GM23338 (cell line): ENCODE data around the gene GTF2A2. TPM values are rescaled to one million over a fixed set of nuclear protein-coding genes. Genes with fewer than 3 reads are reported as not detected.
A peak's percentile ranks its signal among the peaks of the same experiment; 100 is the strongest.

Experiments
- ATAC-seq: fragments of 200-7000 bp; cut with Tn5 transposase; 3 replicates; pipeline ENCODE4 v1.9.1; 2020
- DNase-seq: peaks from one replicate; pipeline ENCODE4 v3.0.0-alpha.2; 2015; ENCODE audit warnings: low spot score
- H2AFZ ChIP-seq: fragments of 200-600 bp; sonication (generic); 2 replicates; pipeline ENCODE4 v1.8.0; 2016; ENCODE audit warnings: antibody characterized with exemption, mild to moderate bottlenecking, moderate library complexity
- H3F3A ChIP-seq: fragments of 200-600 bp; sonication (generic); replicated peaks from 2 replicates; pipeline ENCODE4 v1.8.0; 2017; ENCODE audit warnings: antibody characterized with exemption, mixed run types, low read depth
- H3K27ac ChIP-seq: fragments of 200-600 bp; sonication (generic); 2 replicates; pipeline ENCODE4 v1.6.1; 2016; ENCODE audit warnings: low read depth
- H3K27me3 ChIP-seq: fragments of 200-600 bp; sonication (generic); 2 replicates; pipeline ENCODE4 v1.8.0; 2016; ENCODE audit warnings: mild to moderate bottlenecking, mixed run types, moderate library complexity; ENCODE audit not compliant: insufficient read depth
- H3K36me3 ChIP-seq: fragments of 200-600 bp; sonication (generic); 2 replicates; pipeline ENCODE4 v1.8.0; 2016; ENCODE audit warnings: mild to moderate bottlenecking; ENCODE audit not compliant: insufficient read depth
- H3K4me1 ChIP-seq: fragments of 200-600 bp; sonication (generic); 2 replicates; pipeline ENCODE4 v1.8.0; 2016; ENCODE audit warnings: mild to moderate bottlenecking, moderate library complexity; ENCODE audit not compliant: insufficient read depth
- H3K4me2 ChIP-seq: fragments of 200-600 bp; sonication (generic); 2 replicates; pipeline ENCODE4 v1.7.1; 2017; ENCODE audit warnings: mixed run types
- H3K4me3 ChIP-seq: fragments of 200-600 bp; sonication (generic); 2 replicates; pipeline ENCODE4 v1.6.1; 2016; ENCODE audit warnings: mixed run types
- H3K79me2 ChIP-seq: fragments of 200-600 bp; sonication (generic); replicated peaks from 2 replicates; pipeline ENCODE4 v1.8.0; 2017; ENCODE audit warnings: mild to moderate bottlenecking; ENCODE audit not compliant: insufficient read depth
- H3K9me2 ChIP-seq: fragments of 200-600 bp; sonication (generic); 2 replicates; pipeline ENCODE4 v1.8.0; 2017; ENCODE audit not compliant: insufficient read depth
- H4K20me1 ChIP-seq: fragments of 200-600 bp; sonication (generic); replicated peaks from 2 replicates; pipeline ENCODE4 v1.8.0; 2017; ENCODE audit warnings: mild to moderate bottlenecking; ENCODE audit not compliant: insufficient read depth
- H3K27ac Mint-ChIP-seq: 2 replicates; pipeline ENCODE4 v1.8.0; 2020; ENCODE audit warnings: inconsistent platforms, mild to moderate bottlenecking, moderate library complexity, mixed read lengths
- H3K27me3 Mint-ChIP-seq: 3 replicates; pipeline ENCODE4 v1.8.0; 2022; ENCODE audit warnings: low read depth, mild to moderate bottlenecking, moderate library complexity, mixed read lengths, inconsistent platforms; ENCODE audit not compliant: insufficient read depth, poor library complexity
- H3K36me3 Mint-ChIP-seq: 3 replicates; pipeline ENCODE4 v1.8.0; 2021; ENCODE audit warnings: low read depth, mild to moderate bottlenecking, inconsistent platforms, moderate library complexity, mixed read lengths
- H3K4me1 Mint-ChIP-seq: 3 replicates; pipeline ENCODE4 v1.8.0; 2020; ENCODE audit warnings: mild to moderate bottlenecking, inconsistent platforms, mixed read lengths
- H3K4me3 Mint-ChIP-seq: 3 replicates; pipeline ENCODE4 v1.8.0; 2021; ENCODE audit warnings: moderate library complexity, mild to moderate bottlenecking, inconsistent platforms, mixed read lengths
- H3K9me3 Mint-ChIP-seq: 3 replicates; pipeline ENCODE4 v1.8.0; 2020; ENCODE audit warnings: moderate library complexity, mild to moderate bottlenecking, inconsistent platforms, mixed read lengths
- EZH2 ChIP-seq: fragments of 200-600 bp; sonication (generic); IDR thresholded peaks from one replicate; pipeline ENCODE4 v1.8.0; 2017; ENCODE audit warnings: antibody characterized with exemption, mild to moderate bottlenecking, low read depth; ENCODE audit not compliant: unreplicated experiment
- EZH2phosphoT487 ChIP-seq: fragments of 200-600 bp; sonication (generic); IDR thresholded peaks from one replicate; pipeline ENCODE4 v1.8.1; 2018; ENCODE audit warnings: antibody characterized with exemption; ENCODE audit not compliant: unreplicated experiment
- JUNB ChIP-seq: IDR thresholded peaks from one replicate; pipeline ENCODE4 v1.6.1; 2016; ENCODE audit warnings: antibody characterized with exemption; ENCODE audit not compliant: unreplicated experiment
- NANOG ChIP-seq: IDR thresholded peaks from 2 replicates; pipeline ENCODE4 v1.6.1; 2016; ENCODE audit warnings: antibody characterized with exemption, borderline replicate concordance
- POLR2AphosphoS5 ChIP-seq: IDR thresholded peaks from 2 replicates; pipeline ENCODE4 v1.6.1; 2016; ENCODE audit warnings: antibody characterized with exemption, low read depth
- STAT1 ChIP-seq: IDR thresholded peaks from one replicate; pipeline ENCODE4 v1.6.1; 2016; ENCODE audit warnings: antibody characterized with exemption; ENCODE audit not compliant: unreplicated experiment
- ZNF114 ChIP-seq: fragments of 250-450 bp; sonication (Bioruptor Pico); IDR thresholded peaks from 2 replicates; pipeline ENCODE4 v1.5.0; 2020; ENCODE audit warnings: mild to moderate bottlenecking, moderate library complexity
- ZNF331 ChIP-seq: fragments of 250-450 bp; sonication (Bioruptor Pico); IDR thresholded peaks from 2 replicates; pipeline ENCODE4 v1.5.0; 2020; ENCODE audit warnings: low read depth, mild to moderate bottlenecking, moderate library complexity
- polyA plus RNA-seq: library from polyadenylated mRNA; unstranded; fragments of >200 nt; fragmentation: Nextera tagmentation; extraction: Ambion mirVana; gene quantifications from 2 replicates; pipeline ENCODE4 v1.2.1, GENCODE V29; 2016
- total RNA-seq: library from RNA; depleted of rRNA; stranded (reverse); fragments of >200 nt; shearing (Covaris generic); gene quantifications from 2 replicates; pipeline ENCODE4 v1.2.3, GENCODE V29; 2014
- TF ChIP-seq, protein P1 (sequence below): IDR thresholded peaks from one replicate; pipeline ENCODE4 v1.6.1; 2018; ENCODE audit warnings: antibody characterized with exemption; ENCODE audit not compliant: unreplicated experiment
- TF ChIP-seq, protein P2 (sequence below), 2 experiments: fragments of 200-600 bp in 1 of 2; sonication (generic) in 1 of 2; conservative IDR thresholded peaks; 2 replicates each; pipeline versions ENCODE4 v1.5.1 to v1.6.1; 2016 to 2017; ENCODE audit warnings: antibody characterized with exemption in 2 of 2, low read depth in 2 of 2, mild to moderate bottlenecking in 2 of 2, moderate library complexity in 1 of 2
- TF ChIP-seq, protein P3 (sequence below): fragments of 250-450 bp; sonication (Bioruptor Pico); IDR thresholded peaks from 2 replicates; pipeline ENCODE4 v1.5.0; 2020; ENCODE audit warnings: mild to moderate bottlenecking, moderate library complexity

The GTF2A2 gene
- total and polyA plus RNA-seq, 2 experiments from 2014 or later = 45.9 to 424 TPM

DNA sequence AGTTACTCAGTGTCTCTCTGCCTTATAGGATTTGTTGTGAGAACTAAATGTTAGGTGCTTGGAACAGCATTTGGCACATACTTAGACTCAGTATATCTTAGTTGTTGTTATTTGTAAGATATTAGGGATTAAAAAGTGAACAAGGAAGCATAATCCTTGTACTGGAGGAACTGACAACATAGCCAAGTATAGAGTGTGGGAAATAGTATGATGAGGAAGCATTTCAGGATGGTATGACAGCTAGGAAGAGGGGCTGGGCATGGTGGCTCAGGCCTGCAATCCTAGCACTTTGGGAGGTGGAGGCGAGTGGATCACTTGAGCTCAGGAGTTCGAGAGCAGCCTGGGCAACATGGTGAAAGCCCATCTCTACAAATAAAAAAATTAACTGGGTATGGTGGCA, 62.3 kb downstream of the GTF2A2 start:
- Mint-ChIP-seq H3K27me3 (peaks cover 8% of the 10 kb centered on the region), H3K4me1 (0 out of 3 replicates have a peak, but pooled peaks cover 2% of the 10 kb centered on the region), H3K27ac (no peak overlapping the region), H3K4me3 (no peak overlapping the region), H3K9me3 (peaks cover under 1% of the 10 kb centered on the region; the same call in 1 of the 3 replicates), H3K36me3 (0 out of 3 replicates have a peak, but pooled peaks cover 2% of the 10 kb centered on the region)
- DNase-seq = no peak
- Histone ChIP-seq H3F3A (no peaks in the 10 kb centered on the region), H3K4me2 (no peak overlapping the region), H3K36me3 (no peaks in the 10 kb centered on the region), H3K9me2 (no peaks in the 10 kb centered on the region), H3K79me2 (no peaks in the 10 kb centered on the region), H3K4me1 (no peaks in the 10 kb centered on the region), H3K27ac (no peak overlapping the region), H3K4me3 (no peak overlapping the region), H4K20me1 (no peaks in the 10 kb centered on the region), H3K27me3 (no peaks in the 10 kb centered on the region), H2AFZ (0 out of 2 replicates have a peak overlapping the region, but pooled peaks have one; percentile 4)
- TF ChIP-seq JUNB (no peak), ZNF114 (CRISPR knock-in tag) (no peak), EZH2phosphoT487 (no peak), POLR2AphosphoS5 (no peak), ZNF331 (CRISPR knock-in tag) (no peak), STAT1 (no peak), EZH2 (no peak), NANOG (no peak)
- TF ChIP-seq, protein P1, sequence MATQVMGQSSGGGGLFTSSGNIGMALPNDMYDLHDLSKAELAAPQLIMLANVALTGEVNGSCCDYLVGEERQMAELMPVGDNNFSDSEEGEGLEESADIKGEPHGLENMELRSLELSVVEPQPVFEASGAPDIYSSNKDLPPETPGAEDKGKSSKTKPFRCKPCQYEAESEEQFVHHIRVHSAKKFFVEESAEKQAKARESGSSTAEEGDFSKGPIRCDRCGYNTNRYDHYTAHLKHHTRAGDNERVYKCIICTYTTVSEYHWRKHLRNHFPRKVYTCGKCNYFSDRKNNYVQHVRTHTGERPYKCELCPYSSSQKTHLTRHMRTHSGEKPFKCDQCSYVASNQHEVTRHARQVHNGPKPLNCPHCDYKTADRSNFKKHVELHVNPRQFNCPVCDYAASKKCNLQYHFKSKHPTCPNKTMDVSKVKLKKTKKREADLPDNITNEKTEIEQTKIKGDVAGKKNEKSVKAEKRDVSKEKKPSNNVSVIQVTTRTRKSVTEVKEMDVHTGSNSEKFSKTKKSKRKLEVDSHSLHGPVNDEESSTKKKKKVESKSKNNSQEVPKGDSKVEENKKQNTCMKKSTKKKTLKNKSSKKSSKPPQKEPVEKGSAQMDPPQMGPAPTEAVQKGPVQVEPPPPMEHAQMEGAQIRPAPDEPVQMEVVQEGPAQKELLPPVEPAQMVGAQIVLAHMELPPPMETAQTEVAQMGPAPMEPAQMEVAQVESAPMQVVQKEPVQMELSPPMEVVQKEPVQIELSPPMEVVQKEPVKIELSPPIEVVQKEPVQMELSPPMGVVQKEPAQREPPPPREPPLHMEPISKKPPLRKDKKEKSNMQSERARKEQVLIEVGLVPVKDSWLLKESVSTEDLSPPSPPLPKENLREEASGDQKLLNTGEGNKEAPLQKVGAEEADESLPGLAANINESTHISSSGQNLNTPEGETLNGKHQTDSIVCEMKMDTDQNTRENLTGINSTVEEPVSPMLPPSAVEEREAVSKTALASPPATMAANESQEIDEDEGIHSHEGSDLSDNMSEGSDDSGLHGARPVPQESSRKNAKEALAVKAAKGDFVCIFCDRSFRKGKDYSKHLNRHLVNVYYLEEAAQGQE = no peak
- TF ChIP-seq, protein P2, sequence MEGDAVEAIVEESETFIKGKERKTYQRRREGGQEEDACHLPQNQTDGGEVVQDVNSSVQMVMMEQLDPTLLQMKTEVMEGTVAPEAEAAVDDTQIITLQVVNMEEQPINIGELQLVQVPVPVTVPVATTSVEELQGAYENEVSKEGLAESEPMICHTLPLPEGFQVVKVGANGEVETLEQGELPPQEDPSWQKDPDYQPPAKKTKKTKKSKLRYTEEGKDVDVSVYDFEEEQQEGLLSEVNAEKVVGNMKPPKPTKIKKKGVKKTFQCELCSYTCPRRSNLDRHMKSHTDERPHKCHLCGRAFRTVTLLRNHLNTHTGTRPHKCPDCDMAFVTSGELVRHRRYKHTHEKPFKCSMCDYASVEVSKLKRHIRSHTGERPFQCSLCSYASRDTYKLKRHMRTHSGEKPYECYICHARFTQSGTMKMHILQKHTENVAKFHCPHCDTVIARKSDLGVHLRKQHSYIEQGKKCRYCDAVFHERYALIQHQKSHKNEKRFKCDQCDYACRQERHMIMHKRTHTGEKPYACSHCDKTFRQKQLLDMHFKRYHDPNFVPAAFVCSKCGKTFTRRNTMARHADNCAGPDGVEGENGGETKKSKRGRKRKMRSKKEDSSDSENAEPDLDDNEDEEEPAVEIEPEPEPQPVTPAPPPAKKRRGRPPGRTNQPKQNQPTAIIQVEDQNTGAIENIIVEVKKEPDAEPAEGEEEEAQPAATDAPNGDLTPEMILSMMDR (conservative IDR thresholded peaks at IDR 0.05; ENCODE audit: low read depth in 2 of 2) = no peak
- TF ChIP-seq, protein P3, sequence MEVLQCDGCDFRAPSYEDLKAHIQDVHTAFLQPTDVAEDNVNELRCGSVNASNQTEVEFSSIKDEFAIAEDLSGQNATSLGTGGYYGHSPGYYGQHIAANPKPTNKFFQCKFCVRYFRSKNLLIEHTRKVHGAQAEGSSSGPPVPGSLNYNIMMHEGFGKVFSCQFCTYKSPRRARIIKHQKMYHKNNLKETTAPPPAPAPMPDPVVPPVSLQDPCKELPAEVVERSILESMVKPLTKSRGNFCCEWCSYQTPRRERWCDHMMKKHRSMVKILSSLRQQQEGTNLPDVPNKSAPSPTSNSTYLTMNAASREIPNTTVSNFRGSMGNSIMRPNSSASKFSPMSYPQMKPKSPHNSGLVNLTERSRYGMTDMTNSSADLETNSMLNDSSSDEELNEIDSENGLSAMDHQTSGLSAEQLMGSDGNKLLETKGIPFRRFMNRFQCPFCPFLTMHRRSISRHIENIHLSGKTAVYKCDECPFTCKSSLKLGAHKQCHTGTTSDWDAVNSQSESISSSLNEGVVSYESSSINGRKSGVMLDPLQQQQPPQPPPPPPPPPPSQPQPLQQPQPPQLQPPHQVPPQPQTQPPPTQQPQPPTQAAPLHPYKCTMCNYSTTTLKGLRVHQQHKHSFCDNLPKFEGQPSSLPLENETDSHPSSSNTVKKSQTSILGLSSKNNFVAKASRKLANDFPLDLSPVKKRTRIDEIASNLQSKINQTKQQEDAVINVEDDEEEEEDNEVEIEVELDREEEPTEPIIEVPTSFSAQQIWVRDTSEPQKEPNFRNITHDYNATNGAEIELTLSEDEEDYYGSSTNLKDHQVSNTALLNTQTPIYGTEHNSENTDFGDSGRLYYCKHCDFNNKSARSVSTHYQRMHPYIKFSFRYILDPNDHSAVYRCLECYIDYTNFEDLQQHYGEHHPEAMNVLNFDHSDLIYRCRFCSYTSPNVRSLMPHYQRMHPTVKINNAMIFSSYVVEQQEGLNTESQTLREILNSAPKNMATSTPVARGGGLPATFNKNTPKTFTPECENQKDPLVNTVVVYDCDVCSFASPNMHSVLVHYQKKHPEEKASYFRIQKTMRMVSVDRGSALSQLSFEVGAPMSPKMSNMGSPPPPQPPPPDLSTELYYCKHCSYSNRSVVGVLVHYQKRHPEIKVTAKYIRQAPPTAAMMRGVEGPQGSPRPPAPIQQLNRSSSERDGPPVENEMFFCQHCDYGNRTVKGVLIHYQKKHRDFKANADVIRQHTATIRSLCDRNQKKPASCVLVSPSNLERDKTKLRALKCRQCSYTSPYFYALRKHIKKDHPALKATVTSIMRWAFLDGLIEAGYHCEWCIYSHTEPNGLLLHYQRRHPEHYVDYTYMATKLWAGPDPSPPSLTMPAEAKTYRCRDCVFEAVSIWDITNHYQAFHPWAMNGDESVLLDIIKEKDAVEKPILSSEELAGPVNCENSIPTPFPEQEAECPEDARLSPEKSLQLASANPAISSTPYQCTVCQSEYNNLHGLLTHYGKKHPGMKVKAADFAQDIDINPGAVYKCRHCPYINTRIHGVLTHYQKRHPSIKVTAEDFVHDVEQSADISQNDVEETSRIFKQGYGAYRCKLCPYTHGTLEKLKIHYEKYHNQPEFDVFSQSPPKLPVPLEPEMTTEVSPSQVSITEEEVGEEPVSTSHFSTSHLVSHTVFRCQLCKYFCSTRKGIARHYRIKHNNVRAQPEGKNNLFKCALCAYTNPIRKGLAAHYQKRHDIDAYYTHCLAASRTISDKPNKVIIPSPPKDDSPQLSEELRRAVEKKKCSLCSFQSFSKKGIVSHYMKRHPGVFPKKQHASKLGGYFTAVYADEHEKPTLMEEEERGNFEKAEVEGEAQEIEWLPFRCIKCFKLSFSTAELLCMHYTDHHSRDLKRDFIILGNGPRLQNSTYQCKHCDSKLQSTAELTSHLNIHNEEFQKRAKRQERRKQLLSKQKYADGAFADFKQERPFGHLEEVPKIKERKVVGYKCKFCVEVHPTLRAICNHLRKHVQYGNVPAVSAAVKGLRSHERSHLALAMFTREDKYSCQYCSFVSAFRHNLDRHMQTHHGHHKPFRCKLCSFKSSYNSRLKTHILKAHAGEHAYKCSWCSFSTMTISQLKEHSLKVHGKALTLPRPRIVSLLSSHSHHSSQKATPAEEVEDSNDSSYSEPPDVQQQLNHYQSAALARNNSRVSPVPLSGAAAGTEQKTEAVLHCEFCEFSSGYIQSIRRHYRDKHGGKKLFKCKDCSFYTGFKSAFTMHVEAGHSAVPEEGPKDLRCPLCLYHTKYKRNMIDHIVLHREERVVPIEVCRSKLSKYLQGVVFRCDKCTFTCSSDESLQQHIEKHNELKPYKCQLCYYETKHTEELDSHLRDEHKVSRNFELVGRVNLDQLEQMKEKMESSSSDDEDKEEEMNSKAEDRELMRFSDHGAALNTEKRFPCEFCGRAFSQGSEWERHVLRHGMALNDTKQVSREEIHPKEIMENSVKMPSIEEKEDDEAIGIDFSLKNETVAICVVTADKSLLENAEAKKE (CRISPR knock-in tag) = no peak
- no peak for ATAC-seq
